A549 (cell line): ENCODE measurements around the gene OR6N2.

Source experiments
- CEBPB ChIP-seq, 2 experiments: fragments of >200 bp in 1 of 2; sonication (Bioruptor Twin) in 1 of 2; formaldehyde crosslinking in 1 of 2; IDR thresholded peaks; 2 replicates each; pipeline ENCODE4 v1.6.1; 2012 to 2016
- FOSL2 ChIP-seq, 2 experiments: fragments of 450-650 bp in 1 of 2; fragments of >200 bp in 1 of 2; sonication (Bioruptor Twin) in 1 of 2; formaldehyde crosslinking; IDR thresholded peaks; 2 replicates each; pipeline versions ENCODE4 v1.5.0 to v1.6.1; 2016 to 2020; ENCODE audit warnings: mild to moderate bottlenecking in 1 of 2, moderate library complexity in 1 of 2
- MAFK ChIP-seq: fragments of 450-650 bp; IDR thresholded peaks from 2 replicates; pipeline ENCODE4 v1.6.1; 2014; ENCODE audit not compliant: partially characterized antibody
- MAZ ChIP-seq: fragments of 150-350 bp; IDR thresholded peaks from 2 replicates; pipeline ENCODE4 v1.6.1; 2014; ENCODE audit warnings: antibody characterized with exemption, low read depth, low read length, borderline replicate concordance
- POLR2A ChIP-seq: IDR thresholded peaks from 2 replicates; pipeline ENCODE4 v1.6.1; 2012; ENCODE audit warnings: mild to moderate bottlenecking, low read length
- RFX5 ChIP-seq: fragments of 450-650 bp; IDR thresholded peaks from 2 replicates; pipeline ENCODE4 v1.7.1; 2014; ENCODE audit warnings: antibody characterized with exemption, mild to moderate bottlenecking, moderate library complexity
- TF ChIP-seq, protein P1 (sequence below): fragments of >200 bp; sonication (Bioruptor Twin); formaldehyde crosslinking; IDR thresholded peaks from 3 replicates; pipeline ENCODE4 v1.5.1; 2016
- TF ChIP-seq, protein P2 (sequence below): fragments of 450-650 bp; IDR thresholded peaks from 2 replicates; pipeline ENCODE4 v1.6.1; 2014; ENCODE audit warnings: antibody characterized with exemption

- TF ChIP-seq, protein P1, sequence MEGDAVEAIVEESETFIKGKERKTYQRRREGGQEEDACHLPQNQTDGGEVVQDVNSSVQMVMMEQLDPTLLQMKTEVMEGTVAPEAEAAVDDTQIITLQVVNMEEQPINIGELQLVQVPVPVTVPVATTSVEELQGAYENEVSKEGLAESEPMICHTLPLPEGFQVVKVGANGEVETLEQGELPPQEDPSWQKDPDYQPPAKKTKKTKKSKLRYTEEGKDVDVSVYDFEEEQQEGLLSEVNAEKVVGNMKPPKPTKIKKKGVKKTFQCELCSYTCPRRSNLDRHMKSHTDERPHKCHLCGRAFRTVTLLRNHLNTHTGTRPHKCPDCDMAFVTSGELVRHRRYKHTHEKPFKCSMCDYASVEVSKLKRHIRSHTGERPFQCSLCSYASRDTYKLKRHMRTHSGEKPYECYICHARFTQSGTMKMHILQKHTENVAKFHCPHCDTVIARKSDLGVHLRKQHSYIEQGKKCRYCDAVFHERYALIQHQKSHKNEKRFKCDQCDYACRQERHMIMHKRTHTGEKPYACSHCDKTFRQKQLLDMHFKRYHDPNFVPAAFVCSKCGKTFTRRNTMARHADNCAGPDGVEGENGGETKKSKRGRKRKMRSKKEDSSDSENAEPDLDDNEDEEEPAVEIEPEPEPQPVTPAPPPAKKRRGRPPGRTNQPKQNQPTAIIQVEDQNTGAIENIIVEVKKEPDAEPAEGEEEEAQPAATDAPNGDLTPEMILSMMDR = no peak
- TF ChIP-seq MAFK (no peak), MAZ (no peak), RFX5 (no peak), CEBPB (IDR thresholded peaks at IDR 0.05) (no peak), FOSL2 (IDR thresholded peaks at IDR 0.05) (no peak), FOSL2 (CRISPR knock-in tag; IDR thresholded peaks at IDR 0.05) (no peak), POLR2A (no peak)
- TF ChIP-seq, protein P2, sequence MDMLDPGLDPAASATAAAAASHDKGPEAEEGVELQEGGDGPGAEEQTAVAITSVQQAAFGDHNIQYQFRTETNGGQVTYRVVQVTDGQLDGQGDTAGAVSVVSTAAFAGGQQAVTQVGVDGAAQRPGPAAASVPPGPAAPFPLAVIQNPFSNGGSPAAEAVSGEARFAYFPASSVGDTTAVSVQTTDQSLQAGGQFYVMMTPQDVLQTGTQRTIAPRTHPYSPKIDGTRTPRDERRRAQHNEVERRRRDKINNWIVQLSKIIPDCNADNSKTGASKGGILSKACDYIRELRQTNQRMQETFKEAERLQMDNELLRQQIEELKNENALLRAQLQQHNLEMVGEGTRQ = no peak
These were observed 28.3 kb upstream of the OR6N2 start for GRCh38 chr1:158809256-158809655.
